GM10266 (cell line): ENCODE data around the gene SPEF1.

Experiments
- DNase-seq: peaks from one replicate; pipeline ENCODE4 v3.0.0; 2012; ENCODE audit errors: extremely low spot score
- CTCF ChIP-seq: IDR thresholded peaks from 2 replicates; pipeline ENCODE4 v1.5.1; 2012; ENCODE audit warnings: mild to moderate bottlenecking, low read depth; ENCODE audit not compliant: control insufficient read depth, insufficient read depth; ENCODE audit errors: missing control alignments

SPEF1 gene

GRCh38 chr20:3754276-3754630 is 27.0 kb downstream of the SPEF1 start:
- DNase-seq, result no peak

GRCh38 chr20:3753501-3754275 is 27.6 kb downstream of the SPEF1 start:
- no peak for DNase-seq
- TF ChIP-seq CTCF, result no peak

More at GRCh38 chr20:3754276-3754630, 27.0 kb downstream of the SPEF1 start:
- no peak for TF ChIP-seq CTCF

- DNase-seq, result peak; percentile 87
- peak; percentile 74 for TF ChIP-seq CTCF
Observed at GRCh38 chr20:3753098-3753497, 28.1 kb downstream of the SPEF1 start.

- no peak for DNase-seq
Observed at GRCh38 chr20:3752386-3752759, 28.9 kb downstream of the SPEF1 start.

GRCh38 chr20:3751675-3752385 is 29.4 kb downstream of the SPEF1 start:
- TF ChIP-seq CTCF, result no peak

More at GRCh38 chr20:3752386-3752759, 28.9 kb downstream of the SPEF1 start:
- TF ChIP-seq CTCF, result no peak

GRCh38 chr20:3751305-3751674 is 30.0 kb downstream of the SPEF1 start:
- DNase-seq, result no peak
- no peak for TF ChIP-seq CTCF

More at GRCh38 chr20:3751675-3752385, 29.4 kb downstream of the SPEF1 start:
- peak; percentile 72 for DNase-seq

- peak; percentile 86 for DNase-seq
- peak; percentile 42 for TF ChIP-seq CTCF
Observed at GRCh38 chr20:3749689-3750531, 31.3 kb downstream of the SPEF1 start.
